K562 (cell line): ENCODE results near the gene HJV. TPM values are rescaled to one million over a fixed set of nuclear protein-coding genes. Genes with fewer than 3 reads are reported as not detected.

Experiments used
- CCAR2 ChIP-seq: fragments of 200-400 bp; formaldehyde crosslinking; IDR thresholded peaks from 2 replicates; pipeline ENCODE4 v1.6.1; 2017; ENCODE audit warnings: mild to moderate bottlenecking, low read depth, low read length
- CEBPG ChIP-seq, 3 experiments: fragments of 200-800 bp in 1 of 3; sonication (Bioruptor generic) in 1 of 3; sonication (generic) in 1 of 3; formaldehyde crosslinking in 1 of 3; IDR thresholded peaks in 2 of 3; conservative IDR thresholded peaks in 1 of 3; 2 replicates each; pipeline versions ENCODE4 v1.6.1 to v1.8.0; 2016 to 2022; ENCODE audit warnings: missing compliant biosample characterization in 2 of 3, missing genetic modification characterization in 2 of 3, mild to moderate bottlenecking in 1 of 3, missing genetic modification reagents in 1 of 3
- FOXA3 ChIP-seq, 2 experiments: fragments of 450-650 bp in 1 of 2; sonication (generic) in 1 of 2; formaldehyde crosslinking; IDR thresholded peaks in 1 of 2; conservative IDR thresholded peaks in 1 of 2; 2 replicates each; pipeline versions ENCODE4 v1.4.0 to v1.8.0; 2020 to 2022; ENCODE audit warnings: mild to moderate bottlenecking in 2 of 2, missing genetic modification reagents in 1 of 2
- GATA2 ChIP-seq: sonication (generic); formaldehyde crosslinking; IDR thresholded peaks from 2 replicates; pipeline ENCODE4 v1.4.0; 2020; ENCODE audit warnings: mild to moderate bottlenecking, missing genetic modification reagents
- HNRNPLL ChIP-seq: fragments of 200-400 bp; formaldehyde crosslinking; IDR thresholded peaks from 2 replicates; pipeline ENCODE4 v1.6.1; 2017; ENCODE audit warnings: low read length, low read depth, mild to moderate bottlenecking; ENCODE audit not compliant: poor library complexity, severe bottlenecking
- MAFG ChIP-seq: fragments of 450-650 bp; conservative IDR thresholded peaks from 2 replicates; pipeline ENCODE4 v1.6.1; 2016; ENCODE audit warnings: missing genetic modification characterization, missing compliant biosample characterization
- POLR2AphosphoS5 ChIP-seq: IDR thresholded peaks from 2 replicates; pipeline ENCODE4 v1.6.1; 2011; ENCODE audit warnings: mild to moderate bottlenecking, low read depth, low read length, moderate library complexity; ENCODE audit not compliant: control insufficient read depth, insufficient read depth
- SIN3A ChIP-seq, 2 experiments: fragments of 150-350 bp in 1 of 2; IDR thresholded peaks; 2 replicates each; pipeline ENCODE4 v1.6.1; 2011 to 2016; ENCODE audit warnings: borderline replicate concordance in 2 of 2, low read depth in 2 of 2, low read length in 2 of 2, mild to moderate bottlenecking in 2 of 2, moderate library complexity in 2 of 2; ENCODE audit not compliant: control insufficient read depth in 1 of 2
- SRF ChIP-seq, 2 experiments: fragments of 250-450, 450-650 bp in 1 of 2; sonication (Bioruptor Pico) in 1 of 2; sonication (generic) in 1 of 2; formaldehyde crosslinking; IDR thresholded peaks; 2 replicates each; pipeline versions ENCODE4 v1.5.0 to v1.5.1; 2020 to 2022; ENCODE audit warnings: mild to moderate bottlenecking in 1 of 2, missing genetic modification reagents in 1 of 2
- TCF7 ChIP-seq: sonication (generic); IDR thresholded peaks from 2 replicates; pipeline ENCODE4 v1.6.1; 2016; ENCODE audit warnings: antibody characterized with exemption, borderline replicate concordance
- ZNF175 ChIP-seq: fragments of 200-800 bp; sonication (Bioruptor generic); IDR thresholded peaks from 2 replicates; pipeline ENCODE4 v1.6.1; 2016; ENCODE audit warnings: low read depth, mild to moderate bottlenecking, missing genetic modification characterization, missing compliant biosample characterization
- ZNF282 ChIP-seq: sonication (generic); formaldehyde crosslinking; IDR thresholded peaks from 2 replicates; pipeline ENCODE4 v1.8.1; 2023; ENCODE audit warnings: missing genetic modification reagents
- ZSCAN29 ChIP-seq: fragments of 450-650 bp; IDR thresholded peaks from 2 replicates; pipeline ENCODE4 v1.6.1; 2017
- polyA plus RNA-seq, 8 experiments: library from polyadenylated mRNA; depleted of rRNA in 4 of 8; stranded (reverse) in 5 of 8; unstranded in 3 of 8; fragments of >200 nt; fragmentation: Nextera tagmentation in 2 of 8; fragmentation: Illumina TruSeq in 1 of 8; extraction: Ambion mirVana in 2 of 8; extraction: Trizol in 1 of 8; gene quantifications; 2 replicates each; pipeline versions ENCODE4 v1.2.1 to v1.2.3, GENCODE V29; 2011 to 2014; ENCODE audit warnings: inconsistent platforms in 1 of 8, missing spikeins in 1 of 8
- total RNA-seq, 7 experiments: library from RNA; depleted of rRNA in 6 of 7; stranded (reverse); fragments of >200 nt in 6 of 7; fragmentation: Illumina TruSeq in 2 of 7; extraction: Trizol in 2 of 7; gene quantifications; 2 replicates each; pipeline versions ENCODE4 v1.2.1 to v1.2.3, GENCODE V29; 2011 to 2021; ENCODE audit warnings: low replicate concordance in 1 of 7
- TF ChIP-seq, protein P1 (sequence below), 2 experiments: fragments of 450-650 bp; formaldehyde crosslinking in 1 of 2; IDR thresholded peaks; 2 replicates each; pipeline versions ENCODE4 v1.4.0 to v1.6.1; 2014 to 2020; ENCODE audit warnings: mild to moderate bottlenecking in 2 of 2, borderline replicate concordance in 1 of 2, low read depth in 1 of 2
- TF ChIP-seq, protein P2 (sequence below): sonication (generic); formaldehyde crosslinking; IDR thresholded peaks from 2 replicates; pipeline ENCODE4 v1.8.0; 2022; ENCODE audit warnings: missing genetic modification reagents, mild to moderate bottlenecking, moderate library complexity, borderline replicate concordance

The HJV gene
- total and polyA plus RNA-seq, 9 of the 15 experiments (the other 6 are each of a cell fraction or from before 2014, with no cell fraction given) = 1.0 to 6.6 (median 2.4) TPM

- TF ChIP-seq, protein P1, sequence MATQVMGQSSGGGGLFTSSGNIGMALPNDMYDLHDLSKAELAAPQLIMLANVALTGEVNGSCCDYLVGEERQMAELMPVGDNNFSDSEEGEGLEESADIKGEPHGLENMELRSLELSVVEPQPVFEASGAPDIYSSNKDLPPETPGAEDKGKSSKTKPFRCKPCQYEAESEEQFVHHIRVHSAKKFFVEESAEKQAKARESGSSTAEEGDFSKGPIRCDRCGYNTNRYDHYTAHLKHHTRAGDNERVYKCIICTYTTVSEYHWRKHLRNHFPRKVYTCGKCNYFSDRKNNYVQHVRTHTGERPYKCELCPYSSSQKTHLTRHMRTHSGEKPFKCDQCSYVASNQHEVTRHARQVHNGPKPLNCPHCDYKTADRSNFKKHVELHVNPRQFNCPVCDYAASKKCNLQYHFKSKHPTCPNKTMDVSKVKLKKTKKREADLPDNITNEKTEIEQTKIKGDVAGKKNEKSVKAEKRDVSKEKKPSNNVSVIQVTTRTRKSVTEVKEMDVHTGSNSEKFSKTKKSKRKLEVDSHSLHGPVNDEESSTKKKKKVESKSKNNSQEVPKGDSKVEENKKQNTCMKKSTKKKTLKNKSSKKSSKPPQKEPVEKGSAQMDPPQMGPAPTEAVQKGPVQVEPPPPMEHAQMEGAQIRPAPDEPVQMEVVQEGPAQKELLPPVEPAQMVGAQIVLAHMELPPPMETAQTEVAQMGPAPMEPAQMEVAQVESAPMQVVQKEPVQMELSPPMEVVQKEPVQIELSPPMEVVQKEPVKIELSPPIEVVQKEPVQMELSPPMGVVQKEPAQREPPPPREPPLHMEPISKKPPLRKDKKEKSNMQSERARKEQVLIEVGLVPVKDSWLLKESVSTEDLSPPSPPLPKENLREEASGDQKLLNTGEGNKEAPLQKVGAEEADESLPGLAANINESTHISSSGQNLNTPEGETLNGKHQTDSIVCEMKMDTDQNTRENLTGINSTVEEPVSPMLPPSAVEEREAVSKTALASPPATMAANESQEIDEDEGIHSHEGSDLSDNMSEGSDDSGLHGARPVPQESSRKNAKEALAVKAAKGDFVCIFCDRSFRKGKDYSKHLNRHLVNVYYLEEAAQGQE (IDR thresholded peaks at IDR 0.05; ENCODE audit: borderline replicate concordance) = peak; percentile 14; the same call in 1 of the 2 replicates
- TF ChIP-seq, protein P1 (CRISPR knock-in tag; IDR thresholded peaks at IDR 0.05; ENCODE audit: low read depth) = no peak
- no peak for TF ChIP-seq CEBPG (CRISPR knock-in tag; IDR thresholded peaks at IDR 0.05)
- TF ChIP-seq CEBPG (tag; conservative IDR thresholded peaks at IDR 0.05 in 1 of 2, IDR thresholded peaks at IDR 0.05 in 1 of 2) = no peak
- TF ChIP-seq TCF7 = no peak
- peak; percentile 1 to 85; a peak in 1 of 4 replicates for TF ChIP-seq SIN3A (IDR thresholded peaks at IDR 0.05; ENCODE audit: borderline replicate concordance in 2 of 2, control insufficient read depth in 1 of 2, low read depth in 2 of 2, low read length in 2 of 2)
- TF ChIP-seq SRF (CRISPR knock-in tag; IDR thresholded peaks at IDR 0.05) = peak in 1 of 2 experiments; percentile 69; a peak in 1 of 4 replicates
- TF ChIP-seq GATA2 (CRISPR knock-in tag) = peak; percentile 73
- TF ChIP-seq FOXA3 (CRISPR knock-in tag; conservative IDR thresholded peaks at IDR 0.05 in 1 of 2, IDR thresholded peaks at IDR 0.05 in 1 of 2) = no peak; a peak in 1 of 4 replicates
- no peak for TF ChIP-seq ZSCAN29
- TF ChIP-seq MAFG = no peak
- TF ChIP-seq ZNF282 (CRISPR knock-in tag) = no peak
- TF ChIP-seq CCAR2 = no peak
- TF ChIP-seq, protein P2, sequence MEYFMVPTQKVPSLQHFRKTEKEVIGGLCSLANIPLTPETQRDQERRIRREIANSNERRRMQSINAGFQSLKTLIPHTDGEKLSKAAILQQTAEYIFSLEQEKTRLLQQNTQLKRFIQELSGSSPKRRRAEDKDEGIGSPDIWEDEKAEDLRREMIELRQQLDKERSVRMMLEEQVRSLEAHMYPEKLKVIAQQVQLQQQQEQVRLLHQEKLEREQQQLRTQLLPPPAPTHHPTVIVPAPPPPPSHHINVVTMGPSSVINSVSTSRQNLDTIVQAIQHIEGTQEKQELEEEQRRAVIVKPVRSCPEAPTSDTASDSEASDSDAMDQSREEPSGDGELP = peak; percentile 81
- TF ChIP-seq POLR2AphosphoS5 = no peak
- peak; percentile 66 for TF ChIP-seq ZNF175 (CRISPR knock-in tag)
- TF ChIP-seq HNRNPLL = peak; percentile 53
Observed at GRCh38 chr1:145978854-145979745, 42.4 kb downstream of the HJV start (continued).
